Mesenchymal stem cell (in vitro differentiated cells and primary cell): ENCODE data around the gene CFAP100.

Source experiments
- DNase-seq: peaks from one replicate; pipeline ENCODE4 v3.0.0-alpha.2; 2013
- H2AFZ ChIP-seq: one replicate; pipeline ENCODE4 v1.6.1; 2013; ENCODE audit warnings: low read depth, mild to moderate bottlenecking, control low read depth, inconsistent platforms, low read length, moderate library complexity
- H2AK5ac ChIP-seq: 2 replicates; pipeline ENCODE4 v1.6.1; 2013; ENCODE audit warnings: low read length, moderate library complexity, mild to moderate bottlenecking, inconsistent platforms; ENCODE audit not compliant: severe bottlenecking
- H2BK120ac ChIP-seq: one replicate; pipeline ENCODE4 v1.6.1; 2013; ENCODE audit warnings: low read depth, mild to moderate bottlenecking, inconsistent platforms, low read length, moderate library complexity
- H2BK12ac ChIP-seq, 2 experiments: one replicate each; pipeline ENCODE4 v1.6.1; 2013; ENCODE audit warnings: inconsistent platforms in 2 of 2, low read length in 2 of 2, mild to moderate bottlenecking in 2 of 2, moderate library complexity in 2 of 2, control low read depth in 1 of 2
- H2BK15ac ChIP-seq: one replicate; pipeline ENCODE4 v1.6.1; 2013; ENCODE audit warnings: mild to moderate bottlenecking, low read depth, inconsistent platforms; ENCODE audit not compliant: poor library complexity, severe bottlenecking
- H2BK5ac ChIP-seq: 2 replicates; pipeline ENCODE4 v1.6.1; 2013; ENCODE audit warnings: low read depth, mild to moderate bottlenecking, low read length, control low read depth, inconsistent platforms; ENCODE audit not compliant: poor library complexity, severe bottlenecking
- H3K14ac ChIP-seq, 2 experiments: one replicate each; pipeline ENCODE4 v1.6.1; 2013; ENCODE audit warnings: inconsistent platforms in 2 of 2, low read length in 2 of 2, control low read depth in 1 of 2, mild to moderate bottlenecking in 1 of 2, moderate library complexity in 1 of 2
- H3K18ac ChIP-seq, 2 experiments: one replicate each; pipeline ENCODE4 v1.6.1; 2013; ENCODE audit warnings: inconsistent platforms in 2 of 2, low read length in 2 of 2, control low read depth in 1 of 2, low read depth in 1 of 2, mild to moderate bottlenecking in 1 of 2
- H3K23ac ChIP-seq, 2 experiments: one replicate each; pipeline ENCODE4 v1.6.1; 2013; ENCODE audit warnings: inconsistent platforms in 2 of 2, low read length in 2 of 2, mild to moderate bottlenecking in 2 of 2, moderate library complexity in 2 of 2, control low read depth in 1 of 2
- H3K27ac ChIP-seq: 2 replicates; pipeline ENCODE4 v1.5.1; 2013; ENCODE audit warnings: mild to moderate bottlenecking, moderate library complexity, low read length, control low read depth, inconsistent platforms; ENCODE audit not compliant: poor library complexity, severe bottlenecking
- H3K27me3 ChIP-seq, 2 experiments: 2 replicates each; pipeline versions ENCODE4 v1.6.1 to v1.7.0; 2013; ENCODE audit warnings: low read length in 2 of 2, mild to moderate bottlenecking in 2 of 2, moderate library complexity in 2 of 2, control low read depth in 1 of 2, inconsistent platforms in 1 of 2; ENCODE audit not compliant: control insufficient read depth in 1 of 2, insufficient read depth in 1 of 2
- H3K36me3 ChIP-seq, 2 experiments: 2 replicates each; pipeline versions ENCODE4 v1.6.1 to v1.7.0; 2013; ENCODE audit warnings: low read length in 2 of 2, control low read depth in 1 of 2, inconsistent platforms in 1 of 2, low read depth in 1 of 2, mild to moderate bottlenecking in 1 of 2; ENCODE audit not compliant: insufficient read depth in 2 of 2, control insufficient read depth in 1 of 2
- H3K4ac ChIP-seq, 2 experiments: one replicate each; pipeline ENCODE4 v1.6.1; 2013; ENCODE audit warnings: inconsistent platforms in 2 of 2, low read length in 2 of 2, mild to moderate bottlenecking in 2 of 2, moderate library complexity in 2 of 2, control low read depth in 1 of 2, low read depth in 1 of 2
- H3K4me1 ChIP-seq: 2 replicates; pipeline ENCODE4 v1.6.1; 2013; ENCODE audit warnings: low read depth, low read length, control low read depth; ENCODE audit not compliant: control insufficient read depth, insufficient read depth
- H3K4me2 ChIP-seq: 2 replicates; pipeline ENCODE4 v1.6.1; 2013; ENCODE audit warnings: low read length, mild to moderate bottlenecking, inconsistent platforms; ENCODE audit not compliant: poor library complexity, severe bottlenecking
- H3K4me3 ChIP-seq, 2 experiments: 2 replicates each; pipeline versions ENCODE4 v1.5.1 to v1.7.0; 2013; ENCODE audit warnings: low read length in 2 of 2, mild to moderate bottlenecking in 2 of 2, control low read depth in 1 of 2, low read depth in 1 of 2; ENCODE audit not compliant: insufficient read depth in 1 of 2
- H3K79me1 ChIP-seq: replicated peaks from 2 replicates; pipeline ENCODE4 v1.6.1; 2013; ENCODE audit warnings: mild to moderate bottlenecking, control low read depth, low read length, inconsistent platforms; ENCODE audit not compliant: poor library complexity, severe bottlenecking
- H3K9ac ChIP-seq: 2 replicates; pipeline ENCODE4 v1.7.0; 2013; ENCODE audit warnings: mild to moderate bottlenecking, low read length, moderate library complexity
- H3K9me3 ChIP-seq: 2 replicates; pipeline ENCODE4 v1.7.0; 2013; ENCODE audit warnings: mild to moderate bottlenecking, low read length; ENCODE audit not compliant: control insufficient read depth
- H4K8ac ChIP-seq: one replicate; pipeline ENCODE4 v1.6.1; 2013; ENCODE audit warnings: inconsistent platforms, mild to moderate bottlenecking, low read length, moderate library complexity
- H4K91ac ChIP-seq: one replicate; pipeline ENCODE4 v1.6.1; 2013; ENCODE audit warnings: mild to moderate bottlenecking, low read length, inconsistent platforms
- WGBS: methylation state at CpG from one replicate; pipeline ENCODE4 v1.1.7; 2013; ENCODE audit warnings: mixed read lengths; 5-methylcytosine and 5-hydroxymethylcytosine counted together

CFAP100 gene

GRCh38 chr3:126417515-126417914, 22.8 kb downstream of the CFAP100 start:
- no peak overlapping the region for H2BK5ac ChIP-seq
- H3K4ac ChIP-seq, result no peak overlapping the region
- H3K27ac ChIP-seq, result no peak overlapping the region
- no peak overlapping the region for H3K14ac ChIP-seq
- WGBS, result 67% methylated on average over 3 of the region's 5 CpGs
- H3K23ac ChIP-seq, result no peak overlapping the region
- H3K36me3 ChIP-seq, result no peaks in the 10 kb centered on the region
- no peak for DNase-seq
- H3K79me1 ChIP-seq, result no peaks in the 10 kb centered on the region
- no peak overlapping the region for H3K4me2 ChIP-seq
- no peak overlapping the region for H2AFZ ChIP-seq
- no peak overlapping the region for H2BK120ac ChIP-seq
- no peak overlapping the region for H3K18ac ChIP-seq
- H2AK5ac ChIP-seq, result no peak overlapping the region
- no peak overlapping the region for H3K4me3 ChIP-seq
- peaks cover 5% of the 10 kb centered on the region for H3K4me1 ChIP-seq
- H3K9me3 ChIP-seq, result no peaks in the 10 kb centered on the region
- H3K27me3 ChIP-seq, result peaks cover 12 to 71% of the 10 kb centered on the region in 2 experiments
- H4K91ac ChIP-seq, result no peak overlapping the region
- H4K8ac ChIP-seq, result no peak overlapping the region
- H3K9ac ChIP-seq, result no peak overlapping the region
- H2BK12ac ChIP-seq, result no peak overlapping the region
- no peak overlapping the region for H2BK15ac ChIP-seq

GRCh38 chr3:126417981-126418530, 23.3 kb downstream of the CFAP100 start:
- Histone ChIP-seq H3K4me2 (no peak overlapping the region), H3K36me3 (no peaks in the 10 kb centered on the region), H2AFZ (no peak overlapping the region), H3K79me1 (no peaks in the 10 kb centered on the region), H2BK15ac (no peak overlapping the region), H3K4me3 (no peak overlapping the region), H2BK120ac (no peak overlapping the region), H3K9ac (no peak overlapping the region), H3K27me3 (peaks cover 6 to 65% of the 10 kb centered on the region in 2 experiments), H3K23ac (no peak overlapping the region), H4K91ac (no peak overlapping the region), H2BK12ac (no peak overlapping the region), H4K8ac (no peak overlapping the region), H3K27ac (no peak overlapping the region), H3K4me1 (peaks cover 5% of the 10 kb centered on the region), H3K9me3 (no peaks in the 10 kb centered on the region), H3K18ac (no peak overlapping the region), H2AK5ac (no peak overlapping the region), H3K14ac (no peak overlapping the region), H3K4ac (no peak overlapping the region), H2BK5ac (no peak overlapping the region)
- no peak for DNase-seq
- 93% methylated on average over 11 of the region's 11 CpGs for WGBS

- H2AK5ac ChIP-seq, result no peak overlapping the region
- H3K27me3 ChIP-seq, result peaks cover 0 to 59% of the 10 kb centered on the region in 2 experiments
- no peak overlapping the region for H3K9ac ChIP-seq
- no peak overlapping the region for H2AFZ ChIP-seq
- H3K79me1 ChIP-seq, result no peaks in the 10 kb centered on the region
- no peak overlapping the region for H2BK15ac ChIP-seq
- H3K18ac ChIP-seq, result no peak overlapping the region
- H4K91ac ChIP-seq, result no peak overlapping the region
- WGBS, result 96% methylated on average over 17 of the region's 20 CpGs
- no peak overlapping the region for H2BK12ac ChIP-seq
- no peak overlapping the region for H3K14ac ChIP-seq
- H3K27ac ChIP-seq, result no peak overlapping the region
- H2BK5ac ChIP-seq, result no peak overlapping the region
- no peak overlapping the region for H3K4ac ChIP-seq
- H2BK120ac ChIP-seq, result no peak overlapping the region
- H3K23ac ChIP-seq, result no peak overlapping the region
- H3K36me3 ChIP-seq, result peaks cover 0 to 4% of the 10 kb centered on the region in 2 experiments
- no peak overlapping the region for H3K4me2 ChIP-seq
- H4K8ac ChIP-seq, result no peak overlapping the region
- DNase-seq, result no peak
- peaks cover 5% of the 10 kb centered on the region for H3K4me1 ChIP-seq
- no peaks in the 10 kb centered on the region for H3K9me3 ChIP-seq
- no peak overlapping the region for H3K4me3 ChIP-seq
Observed at GRCh38 chr3:126418661-126419131, 24.0 kb downstream of the CFAP100 start.

- Histone ChIP-seq H2BK12ac (no peak overlapping the region), H3K79me1 (no peaks in the 10 kb centered on the region), H3K36me3 (peaks cover 0 to 4% of the 10 kb centered on the region in 2 experiments), H3K4me2 (no peak overlapping the region), H3K4me3 (no peak overlapping the region), H3K4ac (no peak overlapping the region), H4K8ac (no peak overlapping the region), H3K9ac (no peak overlapping the region), H4K91ac (no peak overlapping the region), H2BK5ac (no peak overlapping the region), H3K27me3 (peaks cover 0 to 53% of the 10 kb centered on the region in 2 experiments), H2BK15ac (no peak overlapping the region), H2BK120ac (no peak overlapping the region), H3K23ac (no peak overlapping the region), H3K18ac (no peak overlapping the region), H3K14ac (peak overlapping the region in 1 of 2 experiments; percentile 62), H2AK5ac (no peak overlapping the region), H3K4me1 (peaks cover 5% of the 10 kb centered on the region), H3K27ac (no peak overlapping the region), H2AFZ (no peak overlapping the region), H3K9me3 (no peaks in the 10 kb centered on the region)
- DNase-seq, result no peak
- WGBS, result 97% methylated on average over 6 of the region's 6 CpGs
Observed at GRCh38 chr3:126419151-126419703, 24.5 kb downstream of the CFAP100 start.
